DMS79 treated with DMSO at 0.1 percent for 48 hours (cell line): ENCODE measurements around the gene CCDC120.

ENCODE experiments used
- DNase-seq: peaks from one replicate; lab custom pipeline; 2025; lab: John Stamatoyannopoulos, UW

Gene CCDC120

GRCh38 chrX:49101629-49101984, 42.8 kb downstream of the CCDC120 start:
- no peak for DNase-seq

GRCh38 chrX:49102190-49102589, 43.4 kb downstream of the CCDC120 start:
- DNase-seq: no peak

GRCh38 chrX:49103637-49104036, 44.8 kb downstream of the CCDC120 start:
- DNase-seq: no peak

GRCh38 chrX:49106296-49106695, 47.5 kb downstream of the CCDC120 start:
- no peak for DNase-seq

GRCh38 chrX:49106930-49107329, 48.1 kb downstream of the CCDC120 start:
- no peak for DNase-seq

- no peak for DNase-seq
These were observed 49.8 kb downstream of the CCDC120 start for GRCh38 chrX:49108641-49109040.

- no peak for DNase-seq
These were observed 51.6 kb downstream of the CCDC120 start for GRCh38 chrX:49110417-49110816.

GRCh38 chrX:49111791-49112190, 53.0 kb downstream of the CCDC120 start:
- no peak for DNase-seq

- DNase-seq: no peak
These were observed 57.3 kb downstream of the CCDC120 start for GRCh38 chrX:49116076-49116475.

- no peak for DNase-seq
These were observed 57.9 kb downstream of the CCDC120 start for GRCh38 chrX:49116716-49117115.

- no peak for DNase-seq
These were observed 58.8 kb downstream of the CCDC120 start for GRCh38 chrX:49117581-49117980.
